GM12878 (cell line): Measurements from ENCODE around the gene PANX2.

Experiments
- CEBPB ChIP-seq, 2 experiments: fragments of 150-350 bp in 1 of 2; IDR thresholded peaks; 2 replicates each; pipeline ENCODE4 v1.6.1; 2012 to 2014; ENCODE audit warnings: low read depth in 2 of 2, low read length in 2 of 2, borderline replicate concordance in 1 of 2, inconsistent platforms in 1 of 2
- EP300 ChIP-seq, 2 experiments: fragments of 150-350 bp in 1 of 2; IDR thresholded peaks; 2 replicates each; pipeline ENCODE4 v1.6.1; 2011 to 2012; ENCODE audit warnings: low read depth in 2 of 2, low read length in 2 of 2, borderline replicate concordance in 1 of 2, improper control_type of control experiment in 1 of 2, inconsistent platforms in 1 of 2; ENCODE audit not compliant: control insufficient read depth in 1 of 2
- FOXM1 ChIP-seq: IDR thresholded peaks from 2 replicates; pipeline ENCODE4 v1.6.1; 2012; ENCODE audit warnings: low read depth, mild to moderate bottlenecking, inconsistent platforms, low read length, moderate library complexity
- NBN ChIP-seq: fragments of 450-650 bp; IDR thresholded peaks from 2 replicates; pipeline ENCODE4 v1.6.1; 2016
- POLR2AphosphoS5 ChIP-seq: IDR thresholded peaks from 2 replicates; pipeline ENCODE4 v1.6.1; 2011; ENCODE audit warnings: mild to moderate bottlenecking, low read length, inconsistent platforms
- RAD21 ChIP-seq: IDR thresholded peaks from 2 replicates; pipeline ENCODE4 v1.6.1; 2011; ENCODE audit warnings: mild to moderate bottlenecking, low read depth, low read length, moderate library complexity; ENCODE audit not compliant: insufficient read depth
- TCF12 ChIP-seq: IDR thresholded peaks from 2 replicates; pipeline ENCODE4 v1.6.1; 2011; ENCODE audit warnings: low read depth, mild to moderate bottlenecking, low read length

DNA sequence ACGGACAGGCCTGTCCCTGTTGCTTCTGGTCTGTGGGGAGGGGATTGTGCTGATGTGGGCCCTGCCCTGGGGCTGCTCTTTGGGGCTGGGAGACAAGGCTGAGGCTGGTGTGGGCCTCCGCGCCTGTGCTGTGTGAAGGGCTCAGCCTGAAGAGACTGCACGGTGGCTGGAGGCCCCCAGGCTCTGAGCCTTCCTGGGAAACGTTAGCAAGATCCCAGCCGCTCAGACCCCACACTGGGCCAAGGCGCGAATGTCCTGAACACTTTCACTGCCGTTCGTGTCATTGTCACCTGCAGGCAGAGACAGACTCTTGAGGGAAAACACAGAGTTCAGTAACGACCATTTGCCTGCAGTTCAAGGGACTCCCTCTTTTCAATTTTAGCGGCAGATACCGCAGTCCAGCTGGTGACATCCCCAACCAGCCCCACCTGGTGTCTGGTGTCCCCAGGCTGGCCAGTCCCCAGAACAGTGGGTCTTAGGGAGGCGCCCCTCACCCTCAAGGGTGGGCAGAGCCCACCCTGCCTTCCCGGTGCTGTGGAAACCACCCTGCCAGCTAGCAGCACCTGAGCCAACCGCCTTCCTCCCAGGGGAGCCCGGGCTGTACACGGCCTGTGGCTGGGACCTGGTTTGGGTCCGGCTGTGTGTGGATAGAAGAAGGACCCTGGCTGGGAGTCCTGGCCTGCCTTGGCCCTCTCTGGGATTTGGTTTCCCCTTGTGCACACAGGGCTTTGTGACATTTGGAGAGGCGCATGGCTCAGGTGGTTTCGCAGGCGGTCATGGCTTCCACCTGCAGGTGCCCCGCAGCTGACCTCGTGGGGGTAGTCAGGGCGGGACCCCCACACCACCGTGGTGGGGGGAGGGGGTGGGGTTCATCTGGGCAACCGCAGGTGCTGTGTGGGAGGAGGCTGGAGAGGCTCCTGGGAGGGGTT is 5.7 kb downstream of the PANX2 start:
- no peak for TF ChIP-seq NBN
- no peak for TF ChIP-seq FOXM1
- no peak for TF ChIP-seq CEBPB (IDR thresholded peaks at IDR 0.05; ENCODE audit: borderline replicate concordance in 1 of 2, low read depth in 2 of 2, low read length in 2 of 2)
- no peak for TF ChIP-seq POLR2AphosphoS5
- no peak for TF ChIP-seq TCF12
- TF ChIP-seq EP300 (IDR thresholded peaks at IDR 0.05; ENCODE audit: borderline replicate concordance in 1 of 2, control insufficient read depth in 1 of 2, low read depth in 2 of 2, low read length in 2 of 2): no peak
- no peak for TF ChIP-seq RAD21
